Hippocampal formation (tissue), 2 donors: Measurements from ENCODE around the gene TCP11.

Source experiments
- DNase-seq, 2 donors: peaks; one replicate each; lab custom pipeline; 2025; lab: John Stamatoyannopoulos, UW

Gene TCP11

DNA sequence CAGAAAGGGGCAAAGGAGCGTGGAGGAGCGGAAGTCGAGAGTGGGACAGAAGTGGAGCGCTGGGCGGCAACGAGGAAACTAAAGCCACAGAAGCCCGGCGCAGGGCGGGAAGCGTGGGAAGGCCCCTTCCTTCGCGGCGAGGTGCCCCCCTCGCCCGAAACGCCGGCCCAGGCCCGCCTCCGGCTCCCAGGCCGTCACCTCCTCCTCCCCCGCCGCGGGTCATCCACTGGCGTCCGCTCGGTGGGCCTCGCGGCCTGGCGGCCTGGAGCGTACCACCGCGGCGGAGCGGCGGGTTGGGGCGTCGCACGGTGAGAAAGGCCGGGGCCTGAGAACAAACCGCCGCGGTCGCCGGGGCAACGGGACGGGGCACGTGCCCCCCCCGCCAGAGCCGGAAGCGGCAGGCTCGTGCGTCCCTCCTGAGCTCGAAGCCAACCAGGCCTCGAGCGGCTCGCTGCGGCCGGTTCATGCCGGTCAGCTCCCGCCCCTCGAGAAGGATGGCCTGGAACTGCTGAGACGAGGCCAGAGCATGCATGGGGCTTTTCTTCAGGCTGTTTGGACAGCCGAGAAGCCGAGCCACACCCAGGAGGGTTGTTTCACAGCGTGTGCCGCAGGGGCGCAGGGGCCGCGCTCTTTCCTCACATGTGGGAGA, at the start of gene TCP11:
TCP11 (minus strand) TSS at position 333 of the 649 bp plus-strand sequence. CDS start 469 bp downstream, outside the sequence.
- DNase-seq, result no peak

DNA sequence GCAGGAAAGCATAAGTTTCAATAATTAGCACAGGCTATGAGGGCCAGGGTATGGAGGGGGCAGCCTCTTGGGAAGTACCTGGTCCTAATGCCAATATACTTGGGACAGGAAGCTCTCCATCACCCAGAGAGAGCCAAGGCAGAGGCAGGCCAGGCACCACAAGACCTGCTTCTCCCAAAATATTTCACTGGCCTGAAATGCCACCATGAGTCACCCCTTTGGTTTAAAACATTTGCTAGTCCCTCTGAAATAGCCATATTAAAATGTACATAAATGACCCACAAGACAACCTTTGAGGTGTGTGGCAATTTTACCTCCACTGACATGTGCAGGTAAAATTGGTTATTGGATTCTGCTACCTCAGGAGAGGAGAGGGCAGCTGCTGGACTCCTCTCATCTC, 49.2 kb upstream of the TCP11 start:
- no peak for DNase-seq

DNA sequence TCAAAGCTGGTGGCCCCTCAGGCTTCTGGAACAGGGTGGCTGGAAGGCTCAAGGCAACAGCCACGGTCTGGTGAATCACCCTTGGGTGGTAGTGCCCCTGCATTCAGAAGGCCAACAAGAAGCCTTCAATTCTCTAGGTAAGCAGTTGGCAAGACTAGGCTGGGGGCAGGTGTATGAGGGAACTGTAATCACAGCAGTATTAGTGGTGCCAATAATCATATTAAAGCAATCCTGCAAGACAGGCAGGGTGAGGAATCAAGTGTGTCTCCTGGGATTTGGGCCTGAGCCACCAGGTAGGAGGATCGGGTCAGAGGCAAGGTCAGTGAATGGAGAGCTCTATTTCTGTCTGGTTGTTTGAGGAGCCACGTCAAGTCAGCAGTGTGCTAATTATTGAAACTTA, 47.7 kb upstream of the TCP11 start:
- no peak for DNase-seq

DNA sequence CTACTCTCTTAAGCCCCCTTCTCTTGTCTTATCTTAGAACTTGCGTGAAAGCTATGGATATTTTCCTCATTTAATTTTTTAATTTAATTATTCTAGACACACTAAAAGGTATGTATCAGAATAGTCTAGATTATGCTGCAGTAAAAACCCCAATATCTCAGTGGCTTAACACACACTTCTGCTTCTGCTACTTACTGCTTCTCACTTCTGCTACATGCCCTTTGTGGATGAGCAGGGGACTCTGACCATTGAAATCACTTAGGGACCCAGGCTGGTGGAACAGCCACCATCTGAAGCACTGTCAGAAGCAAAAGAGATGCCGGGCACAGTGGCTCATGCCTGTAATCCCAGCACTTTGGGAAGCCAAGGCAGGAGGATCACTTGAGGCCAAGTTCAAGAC, 45.4 kb upstream of the TCP11 start:
- DNase-seq, result no peak

DNA sequence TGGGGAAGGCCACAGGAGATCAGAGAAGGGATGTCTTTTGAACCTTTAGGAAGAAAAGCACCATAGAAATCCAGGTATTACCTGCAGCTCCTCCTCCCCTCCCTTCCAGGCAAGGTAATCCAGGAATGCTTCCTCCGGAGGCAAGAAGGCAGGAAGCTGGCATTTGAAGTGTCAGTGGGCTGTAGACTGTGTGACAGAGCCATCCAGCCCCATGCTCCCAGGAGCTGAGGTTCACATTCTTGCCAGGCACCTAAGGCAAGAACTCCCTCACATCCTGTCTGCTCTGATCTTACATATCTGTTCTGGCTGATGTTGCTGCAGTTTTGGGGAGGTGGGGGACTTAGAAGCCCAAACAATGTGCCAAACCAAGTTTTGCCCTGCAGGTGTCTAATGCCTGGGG, 44.8 kb upstream of the TCP11 start:
- no peak for DNase-seq

DNA sequence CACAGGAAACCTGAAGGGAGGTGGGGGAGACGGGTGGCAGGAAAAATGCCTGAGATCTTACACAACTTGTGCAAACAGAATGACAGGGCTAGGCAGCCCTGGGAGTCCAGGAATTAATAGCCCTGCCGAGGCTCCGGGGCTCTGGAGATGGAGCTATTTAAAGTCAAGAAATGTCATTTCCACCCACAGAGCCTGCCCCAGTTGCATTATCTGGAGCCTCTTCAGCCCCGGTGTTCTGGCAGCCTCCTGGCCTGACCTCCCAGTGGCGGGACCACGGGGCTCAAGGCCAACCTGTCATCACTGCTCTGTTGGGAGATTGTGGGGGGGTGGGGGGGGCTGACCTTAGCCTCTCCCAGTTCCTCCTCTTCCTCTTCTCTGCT, 44.2 kb upstream of the TCP11 start:
- no peak for DNase-seq

DNA sequence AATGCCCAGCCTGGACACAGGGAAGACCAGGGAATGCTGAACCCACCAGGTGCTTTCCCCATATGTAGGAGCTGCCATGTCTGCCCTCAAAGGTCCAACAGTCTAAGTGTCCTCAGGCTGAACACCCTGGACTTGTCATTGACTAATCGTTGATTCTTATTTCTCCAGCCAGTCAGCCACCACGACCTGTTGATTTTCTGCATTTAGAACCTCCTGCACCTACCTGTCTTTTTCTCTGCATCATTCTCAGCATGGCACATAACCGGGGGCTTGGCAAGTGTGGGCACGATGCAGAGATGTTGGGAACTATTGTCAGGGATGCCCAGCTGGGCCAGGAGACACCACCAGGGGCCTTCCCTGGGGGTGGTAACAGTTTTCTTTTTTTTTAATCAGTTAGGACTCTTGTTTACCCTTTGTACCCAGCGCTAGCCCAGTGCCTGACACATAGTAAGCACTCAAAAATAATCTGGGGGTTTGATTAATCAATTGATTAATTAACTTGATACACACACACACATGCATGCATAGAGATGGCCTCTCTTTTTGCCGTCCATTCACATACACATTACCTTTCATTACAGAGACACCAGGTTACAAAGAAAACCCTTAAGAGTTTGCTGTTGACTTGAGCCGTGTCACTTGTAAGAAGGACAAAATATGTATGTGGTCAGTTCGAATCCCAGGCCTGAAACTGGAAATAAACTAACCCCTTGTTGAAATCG, 43.6 kb upstream of the TCP11 start:
- DNase-seq, result no peak

DNA sequence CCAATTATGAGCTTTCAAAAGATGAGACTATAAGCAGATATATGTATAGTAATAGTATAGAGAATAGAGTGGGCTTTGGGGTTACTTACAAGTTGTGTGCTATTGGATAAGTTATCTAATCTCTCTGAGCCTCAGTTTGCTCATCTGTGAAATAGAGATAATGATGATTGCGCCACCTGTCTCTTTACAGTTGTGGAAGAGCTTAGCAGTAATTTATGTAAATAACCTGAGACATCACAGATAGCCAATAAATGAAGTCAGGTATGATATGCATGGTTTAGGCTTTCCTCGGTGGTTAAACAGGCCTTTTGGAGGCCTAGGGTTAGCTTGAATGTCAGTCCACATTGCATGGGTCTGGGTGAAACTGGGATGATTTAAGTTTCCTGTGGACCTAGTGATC, 42.8 kb upstream of the TCP11 start:
- DNase-seq, result no peak

DNA sequence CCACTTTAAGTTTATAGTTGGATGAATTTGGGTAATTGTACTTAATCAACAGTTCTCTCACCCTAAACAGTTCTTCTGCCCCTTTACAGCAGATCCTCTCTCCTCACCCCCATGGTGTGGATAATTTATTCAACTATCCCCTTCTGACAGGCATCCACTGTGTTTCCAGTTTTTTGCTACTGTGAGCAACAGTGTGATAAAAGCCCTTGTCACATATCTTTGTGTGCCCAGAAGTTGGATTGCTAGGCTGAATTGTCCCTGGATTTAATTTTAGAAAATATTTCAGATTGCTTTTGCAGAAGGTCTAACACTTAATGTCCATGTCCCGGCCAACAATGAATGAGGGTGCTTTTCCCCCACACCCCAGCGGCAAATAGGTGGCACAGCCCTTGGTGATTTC, 42.1 kb upstream of the TCP11 start:
- no peak for DNase-seq

DNA sequence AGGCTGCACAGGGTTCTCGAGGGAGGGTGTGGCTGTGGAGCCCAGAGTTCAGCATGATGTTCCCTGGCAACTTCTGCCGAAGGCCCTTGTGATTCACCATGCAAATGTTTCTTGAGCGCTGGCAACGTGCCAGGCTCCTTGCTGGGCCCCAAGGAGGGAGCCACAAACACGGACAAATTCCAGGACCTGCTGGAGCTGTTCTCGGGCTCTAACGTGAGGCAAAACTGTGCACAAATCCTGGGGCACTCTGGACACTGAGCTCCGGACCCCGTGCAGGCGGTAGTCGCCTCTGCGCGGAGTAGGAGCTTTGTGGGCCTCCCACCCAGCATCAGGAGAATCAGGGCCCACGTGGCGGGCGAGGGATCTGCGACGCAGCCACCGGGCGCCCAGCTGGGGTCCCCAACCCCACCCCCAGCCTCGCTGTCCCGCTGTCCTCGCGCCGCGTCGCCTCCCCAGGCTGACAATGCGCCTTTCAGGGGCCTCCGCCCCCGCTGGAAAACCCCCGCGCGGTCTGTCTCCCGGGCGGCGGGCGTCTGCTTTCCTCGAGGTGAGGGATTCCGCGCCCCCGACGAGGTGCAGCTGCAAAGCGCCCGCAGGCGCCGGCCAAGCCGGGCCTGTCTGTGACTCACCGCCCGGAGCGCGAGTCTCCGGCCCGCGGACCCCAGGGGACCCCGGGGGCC, 40.9 kb upstream of the TCP11 start:
- no peak for DNase-seq

DNA sequence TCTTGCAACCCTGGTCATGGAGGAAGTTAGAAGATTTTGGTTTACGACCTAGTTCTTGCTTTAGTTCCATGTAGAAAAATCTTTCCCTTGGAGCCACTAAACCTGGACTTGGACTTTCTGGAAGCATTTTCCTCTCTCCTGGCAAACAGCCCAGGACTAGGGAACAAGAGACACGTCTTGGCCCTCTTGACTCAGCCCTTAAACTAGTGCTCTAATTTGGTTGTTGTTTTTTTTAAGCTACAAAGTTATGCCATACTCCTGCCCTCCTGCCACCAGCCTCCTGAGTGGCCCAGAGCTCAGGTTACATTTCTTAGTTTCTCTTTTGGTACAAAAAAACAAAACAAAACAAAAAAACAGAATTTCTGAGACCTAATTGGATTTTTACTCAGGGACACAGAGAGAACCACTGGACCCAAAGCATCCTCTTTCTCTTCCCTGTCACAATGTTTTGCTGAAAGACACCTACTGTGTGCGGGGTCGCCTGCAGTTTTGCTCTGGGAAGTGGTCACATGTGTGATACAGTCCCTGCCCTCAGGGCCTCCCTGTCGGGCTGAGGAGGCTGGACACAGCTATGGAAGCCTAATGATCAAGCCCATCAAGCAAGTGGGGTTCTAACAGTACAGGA, 40.3 kb upstream of the TCP11 start:
- DNase-seq, result no peak

DNA sequence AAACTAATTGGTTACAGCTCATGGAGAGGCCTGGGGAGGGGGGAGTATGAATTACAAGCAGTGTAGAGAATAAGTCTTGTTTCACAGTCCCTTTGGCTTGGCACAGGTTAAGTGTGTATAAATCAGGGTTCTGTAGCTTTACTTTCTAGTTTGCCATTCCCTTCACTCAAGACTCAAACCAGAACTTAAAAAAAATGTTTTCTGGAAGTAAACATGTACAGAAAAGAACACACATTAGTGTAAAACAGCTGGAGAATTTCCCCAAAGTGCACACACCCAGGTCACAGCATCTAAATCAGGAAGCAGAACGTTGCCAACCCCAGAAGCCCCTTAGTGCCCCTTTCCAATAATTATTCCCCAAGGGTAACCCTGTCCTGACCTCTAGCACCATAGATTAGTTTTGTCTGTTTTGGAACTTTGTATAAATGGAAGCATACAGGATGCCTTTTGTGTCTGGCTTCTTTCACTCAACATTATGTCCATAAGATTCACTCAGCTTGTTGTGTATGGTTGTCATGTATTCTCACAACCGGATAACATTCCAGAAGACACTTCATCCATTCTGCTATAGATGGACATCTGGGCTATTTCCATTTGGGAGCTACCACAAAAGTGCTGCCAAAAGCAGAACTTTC, 38.9 kb upstream of the TCP11 start:
- DNase-seq, result no peak

DNA sequence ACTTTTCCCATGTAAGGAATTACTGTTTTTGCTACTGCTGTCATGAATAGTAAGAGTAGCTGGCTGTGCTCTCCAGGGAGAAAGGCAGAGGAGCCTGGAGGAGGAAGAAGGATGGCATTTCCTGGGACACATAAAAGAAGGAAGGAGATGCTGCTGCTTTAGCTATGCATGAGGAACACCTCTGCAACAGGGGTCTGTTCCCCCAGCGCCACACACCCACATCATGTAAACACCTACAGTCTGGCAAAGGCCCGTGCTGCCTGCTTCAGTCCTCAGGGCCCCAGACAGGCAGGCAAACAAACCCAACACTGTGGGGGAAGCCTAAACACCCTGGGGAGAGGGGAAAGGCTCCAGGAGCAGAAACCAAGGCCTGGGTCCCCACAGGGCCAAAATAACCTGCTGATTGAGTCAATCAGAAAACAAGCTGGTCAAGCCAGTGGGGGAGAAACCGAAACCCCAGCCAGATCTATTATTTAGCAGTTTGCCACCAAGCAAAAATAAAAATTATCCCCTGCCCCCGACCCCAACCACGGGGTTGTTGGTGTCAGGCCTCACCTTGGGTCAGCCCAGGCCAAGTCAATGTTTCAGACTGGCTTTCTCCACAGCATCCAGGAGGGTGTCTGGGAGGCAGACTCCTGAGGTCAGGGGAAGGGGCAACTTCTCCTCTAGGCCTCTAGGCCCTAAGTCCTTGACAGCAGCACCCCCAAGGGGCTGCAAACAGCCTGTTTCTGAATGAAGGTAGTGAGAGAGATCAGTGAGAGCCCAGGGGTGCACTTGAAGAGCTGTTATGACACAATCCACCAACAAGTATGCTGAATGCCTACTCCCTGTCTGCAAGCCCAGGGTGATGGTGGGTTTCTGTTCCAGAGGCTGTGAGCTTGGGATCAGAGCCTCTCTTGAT, 38.0 kb upstream of the TCP11 start:
- DNase-seq, result no peak

DNA sequence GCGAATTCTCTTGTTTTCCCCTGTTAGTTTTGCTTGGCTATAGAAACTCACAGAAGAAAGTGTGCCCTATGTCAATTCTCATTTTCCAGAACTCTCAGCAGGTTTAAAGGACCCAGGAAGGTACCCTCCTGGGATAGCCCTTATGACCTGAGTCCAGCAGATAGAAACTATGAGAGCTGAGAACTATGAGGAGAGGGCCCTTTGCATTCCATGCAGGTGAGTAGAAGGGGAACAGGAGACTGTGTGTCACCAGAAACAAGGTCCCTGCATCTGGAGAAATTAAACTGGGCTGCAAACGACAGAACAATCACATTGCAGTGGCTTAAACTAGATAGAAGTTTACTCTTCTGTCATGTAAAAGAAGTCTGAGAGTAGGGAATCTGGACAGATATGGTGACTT, 36.9 kb upstream of the TCP11 start:
- DNase-seq, result no peak

DNA sequence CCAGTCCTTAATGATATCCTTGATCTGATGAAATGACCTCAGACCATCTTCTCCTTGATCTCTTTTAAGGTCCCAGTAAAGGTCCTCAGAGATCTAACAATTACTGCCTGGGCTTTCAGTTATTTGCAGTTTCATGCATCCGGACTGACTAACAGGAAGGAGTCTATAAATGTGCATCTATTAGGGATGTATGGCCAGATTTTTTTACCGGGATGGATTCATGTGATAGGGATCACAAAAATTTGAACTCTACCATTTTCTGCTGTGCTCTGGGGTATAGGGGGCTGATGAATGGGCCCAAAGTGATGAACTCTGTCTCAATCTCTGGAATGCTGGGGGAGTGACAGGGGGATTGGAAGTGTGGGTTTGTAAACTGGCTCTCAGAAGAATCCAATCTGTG, 36.5 kb upstream of the TCP11 start:
- no peak for DNase-seq

DNA sequence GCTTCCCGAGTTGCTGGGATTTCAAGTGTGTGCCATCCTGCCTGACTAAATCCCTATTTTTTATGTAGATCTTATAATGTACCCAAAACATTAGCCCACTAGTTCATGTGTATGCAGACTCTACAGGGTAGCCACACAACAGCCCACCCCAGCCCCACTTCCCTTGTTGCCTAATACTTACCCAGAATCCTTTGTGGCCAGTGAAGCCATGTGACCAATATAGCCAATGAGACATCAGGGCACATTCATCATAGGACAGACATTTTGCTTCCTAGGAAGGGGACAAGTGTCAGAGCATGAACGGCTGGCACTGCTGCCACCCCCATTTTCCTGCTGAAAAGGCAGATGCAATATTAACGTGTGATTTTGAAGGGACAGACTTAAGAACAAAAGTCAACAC, 36.0 kb upstream of the TCP11 start:
- DNase-seq, result no peak

DNA sequence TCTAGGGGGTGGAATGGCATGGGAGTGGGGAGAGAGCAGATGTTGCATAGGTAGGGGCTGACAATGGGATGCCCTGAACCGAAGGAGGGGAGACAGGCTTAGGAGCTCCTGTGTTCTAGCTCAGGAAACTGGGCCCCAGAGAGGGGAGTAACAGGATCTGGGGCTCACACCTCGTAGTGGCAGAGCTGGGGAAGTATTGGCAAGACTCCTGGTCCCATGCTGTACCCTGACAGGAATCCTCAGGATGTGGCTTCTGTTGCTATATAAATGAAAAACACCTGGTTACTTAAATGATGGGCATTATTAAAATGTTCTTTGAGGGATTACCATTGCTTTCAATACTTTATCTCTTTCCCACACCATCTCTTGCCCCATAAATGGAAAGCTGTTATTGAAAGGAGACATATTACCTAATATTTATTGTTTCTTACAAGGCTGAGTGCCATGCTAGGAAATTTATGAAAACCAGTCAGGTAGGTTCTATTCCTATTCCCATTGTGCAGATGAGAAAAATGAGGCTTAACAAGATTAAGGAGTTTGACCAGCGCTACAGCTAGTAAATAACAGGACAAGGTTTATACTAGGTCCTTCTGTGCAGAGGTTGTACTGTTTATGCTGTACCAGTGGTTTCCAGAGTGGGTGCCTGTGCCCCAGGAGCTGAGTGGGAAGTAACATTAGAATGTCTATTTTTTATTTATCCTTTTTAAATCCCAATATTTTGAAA, 35.3 kb upstream of the TCP11 start:
- no peak for DNase-seq

DNA sequence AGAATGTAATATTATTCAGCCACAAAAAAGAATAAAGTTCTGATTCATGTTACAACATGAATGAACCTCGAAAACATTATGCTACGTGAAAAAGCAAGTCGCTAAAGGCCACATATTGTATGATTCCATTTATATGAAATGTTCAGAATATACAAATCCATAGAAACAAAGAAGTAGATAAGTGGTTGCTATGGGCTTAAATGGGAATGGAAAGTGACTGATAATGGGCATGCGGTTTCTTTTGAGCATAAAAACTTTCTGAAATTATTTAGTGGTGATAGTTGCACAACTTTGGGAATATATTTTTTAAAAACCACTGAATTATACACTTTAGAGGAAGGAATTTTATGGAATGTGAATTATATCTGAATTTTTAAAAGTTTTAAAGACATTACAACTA, 33.4 kb upstream of the TCP11 start:
- DNase-seq, result no peak

DNA sequence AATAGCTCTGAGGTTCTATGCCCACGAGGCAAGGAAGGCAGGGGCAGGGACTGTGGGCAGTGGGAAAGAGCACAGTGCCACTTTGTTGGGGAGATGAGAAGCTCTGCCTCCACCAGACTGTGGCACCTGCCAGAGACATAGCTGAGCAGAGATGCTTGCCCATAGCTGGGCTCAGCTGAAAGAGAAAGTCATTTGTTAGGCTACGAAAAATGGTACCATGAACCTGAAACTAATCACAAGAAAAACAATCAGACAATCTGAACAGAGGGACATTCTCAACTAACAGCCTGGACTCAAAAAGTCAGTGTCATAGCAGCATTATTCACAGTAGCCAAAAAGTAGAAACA, 32.9 kb upstream of the TCP11 start:
- DNase-seq, result no peak

DNA sequence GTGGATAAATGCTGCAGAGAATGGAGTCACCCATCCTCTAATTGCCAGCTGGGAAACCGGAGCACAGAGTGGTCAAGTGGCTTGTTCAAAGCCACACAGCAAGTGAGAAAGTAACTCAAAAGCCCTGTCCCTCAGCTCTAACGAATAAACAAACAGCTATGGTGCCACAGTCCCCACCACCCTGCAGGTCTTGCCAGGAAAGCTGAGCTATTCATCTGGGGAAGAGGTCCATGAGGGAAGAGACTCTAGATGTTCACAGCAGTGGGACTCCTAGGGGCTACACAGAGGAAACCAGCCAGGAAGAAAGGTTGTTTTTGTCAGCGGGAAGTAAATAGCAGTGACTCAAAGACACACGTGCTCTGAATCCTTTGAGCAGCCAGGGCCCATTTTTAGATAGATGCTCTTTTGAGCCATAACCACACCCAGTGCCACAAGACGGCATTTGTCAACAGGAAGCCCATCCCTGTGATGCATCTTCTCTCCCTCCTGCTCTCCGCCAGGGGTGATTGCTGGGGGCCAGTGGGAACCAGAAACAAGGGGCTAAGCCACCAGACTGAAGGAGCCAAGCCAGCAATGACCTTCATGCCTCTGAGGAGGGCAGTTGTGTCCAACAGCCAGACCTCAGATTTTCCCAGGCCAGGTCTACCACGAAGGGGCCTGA, 32.4 kb upstream of the TCP11 start:
- no peak for DNase-seq
